Hepatocyte (in vitro differentiated cells): ENCODE measurements around the gene NOTCH1. TPM values are rescaled to one million over a fixed set of nuclear protein-coding genes. Genes with fewer than 3 reads are reported as not detected.

Source experiments
- DNase-seq: peaks from one replicate; pipeline ENCODE4 v3.0.0-alpha.2; 2016; ENCODE audit warnings: low spot score
- H2AFZ ChIP-seq: fragments of 200-600 bp; sonication (generic); 2 replicates; pipeline ENCODE4 v1.6.0; 2016; ENCODE audit warnings: antibody characterized with exemption, mild to moderate bottlenecking
- H3K27ac ChIP-seq: fragments of 200-600 bp; sonication (generic); 2 replicates; pipeline ENCODE4 v1.5.1; 2016; ENCODE audit warnings: mild to moderate bottlenecking
- H3K27me3 ChIP-seq: fragments of 200-600 bp; sonication (generic); 2 replicates; pipeline ENCODE4 v1.6.1; 2016
- H3K36me3 ChIP-seq: fragments of 200-600 bp; sonication (generic); replicated peaks from 2 replicates; pipeline ENCODE4 v1.5.1; 2016; ENCODE audit warnings: low read depth; ENCODE audit not compliant: insufficient read depth
- H3K4me1 ChIP-seq: fragments of 200-600 bp; sonication (generic); 2 replicates; pipeline ENCODE4 v1.5.1; 2016; ENCODE audit warnings: mild to moderate bottlenecking, moderate library complexity; ENCODE audit not compliant: insufficient read depth
- H3K4me2 ChIP-seq: fragments of 200-600 bp; sonication (generic); 2 replicates; pipeline ENCODE4 v1.6.0; 2016
- H3K4me3 ChIP-seq: fragments of 200-600 bp; sonication (generic); 2 replicates; pipeline ENCODE4 v1.5.1; 2016; ENCODE audit warnings: mild to moderate bottlenecking
- H3K79me2 ChIP-seq: fragments of 200-600 bp; sonication (generic); 2 replicates; pipeline ENCODE4 v1.6.0; 2017; ENCODE audit warnings: mild to moderate bottlenecking
- H3K9me2 ChIP-seq: fragments of 200-600 bp; sonication (generic); replicated peaks from 2 replicates; pipeline ENCODE4 v1.6.0; 2017; ENCODE audit warnings: mild to moderate bottlenecking; ENCODE audit not compliant: insufficient read depth
- H3K9me3 ChIP-seq: fragments of 200-600 bp; sonication (generic); 2 replicates; pipeline ENCODE4 v1.5.1; 2016; ENCODE audit warnings: low read depth, mild to moderate bottlenecking
- H4K20me1 ChIP-seq: fragments of 200-600 bp; sonication (generic); 2 replicates; pipeline ENCODE4 v1.6.0; 2016; ENCODE audit warnings: mild to moderate bottlenecking; ENCODE audit not compliant: insufficient read depth, poor library complexity, severe bottlenecking
- EZH2 ChIP-seq: fragments of 200-600 bp; sonication (generic); IDR thresholded peaks from 2 replicates; pipeline ENCODE4 v1.6.1; 2016; ENCODE audit warnings: antibody characterized with exemption, mild to moderate bottlenecking, borderline replicate concordance
- EZH2phosphoT487 ChIP-seq: fragments of 200-600 bp; sonication (generic); IDR thresholded peaks from one replicate; pipeline ENCODE4 v1.6.1; 2018; ENCODE audit warnings: antibody characterized with exemption, mild to moderate bottlenecking, low read depth, moderate library complexity; ENCODE audit not compliant: unreplicated experiment, severe bottlenecking
- WGBS: methylation state at CpG from one replicate; pipeline ENCODE4 v1.1.6; 2016; ENCODE audit warnings: low lambda C conversion rate; ENCODE audit errors: missing lambda C conversion rate; 5-methylcytosine and 5-hydroxymethylcytosine counted together
- polyA plus RNA-seq: library from polyadenylated mRNA; unstranded; fragments of >200 nt; fragmentation: Nextera tagmentation; extraction: Ambion mirVana; gene quantifications from 2 replicates; pipeline ENCODE4 v1.2.1, GENCODE V29; 2016
- total RNA-seq: library from RNA; depleted of rRNA; stranded (reverse); fragments of >200 nt; gene quantifications from 2 replicates; pipeline ENCODE4 v1.2.3, GENCODE V29; 2014
- TF ChIP-seq, protein P1 (sequence below): fragments of 200-600 bp; sonication (generic); IDR thresholded peaks from 2 replicates; pipeline ENCODE4 v1.5.1; 2016; ENCODE audit warnings: antibody characterized with exemption, mild to moderate bottlenecking; ENCODE audit not compliant: poor library complexity

NOTCH1 gene
- total and polyA plus RNA-seq, 2 experiments from 2014 or later: 5.3 to 6.5 TPM

DNA sequence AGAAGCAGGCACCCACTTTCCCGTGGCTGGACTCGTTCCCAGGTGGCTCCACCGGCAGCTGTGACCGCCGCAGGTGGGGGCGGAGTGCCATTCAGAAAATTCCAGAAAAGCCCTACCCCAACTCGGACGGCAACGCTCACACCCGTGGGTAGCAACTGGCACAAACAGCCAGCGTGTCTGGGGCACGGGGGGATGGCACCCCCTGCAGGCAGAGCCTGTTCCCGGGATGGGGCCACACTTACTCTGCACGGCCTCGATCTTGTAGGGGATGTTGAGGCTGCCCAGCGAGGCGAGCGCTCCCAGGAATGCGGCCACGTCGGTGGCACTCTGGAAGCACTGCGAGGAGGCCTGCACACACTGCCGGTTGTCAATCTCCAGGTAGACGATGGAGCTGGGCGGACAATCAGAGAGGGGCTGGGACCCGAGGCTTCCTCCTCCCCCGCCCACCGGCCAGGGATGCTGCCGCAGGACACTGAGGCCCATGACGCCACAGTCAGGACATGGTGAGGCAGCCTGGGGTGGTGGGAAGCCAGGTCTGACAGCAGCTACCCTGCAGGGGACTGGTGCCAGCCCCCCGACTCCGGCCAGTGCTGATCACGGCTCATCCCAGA lies 42.8 kb downstream of the NOTCH1 start:
- Histone ChIP-seq H3K27me3 (no peaks in the 10 kb centered on the region), H3K36me3 (no peaks in the 10 kb centered on the region)
- WGBS: 92% methylated on average over 33 of the region's 33 CpGs

GRCh38 chr9:136502196-136502595 lies 43.7 kb downstream of the NOTCH1 start:
- Histone ChIP-seq H3K4me2 (no peak overlapping the region), H3K27me3 (no peaks in the 10 kb centered on the region), H3K9me2 (no peaks in the 10 kb centered on the region), H3K4me1 (no peaks in the 10 kb centered on the region), H3K36me3 (no peaks in the 10 kb centered on the region), H2AFZ (no peak overlapping the region), H3K4me3 (no peak overlapping the region), H3K9me3 (no peaks in the 10 kb centered on the region), H4K20me1 (no peaks in the 10 kb centered on the region), H3K79me2 (no peaks in the 10 kb centered on the region), H3K27ac (no peak overlapping the region)
- WGBS: 95% methylated on average over 30 of the region's 38 CpGs
- TF ChIP-seq EZH2: no peak
- TF ChIP-seq, protein P1, sequence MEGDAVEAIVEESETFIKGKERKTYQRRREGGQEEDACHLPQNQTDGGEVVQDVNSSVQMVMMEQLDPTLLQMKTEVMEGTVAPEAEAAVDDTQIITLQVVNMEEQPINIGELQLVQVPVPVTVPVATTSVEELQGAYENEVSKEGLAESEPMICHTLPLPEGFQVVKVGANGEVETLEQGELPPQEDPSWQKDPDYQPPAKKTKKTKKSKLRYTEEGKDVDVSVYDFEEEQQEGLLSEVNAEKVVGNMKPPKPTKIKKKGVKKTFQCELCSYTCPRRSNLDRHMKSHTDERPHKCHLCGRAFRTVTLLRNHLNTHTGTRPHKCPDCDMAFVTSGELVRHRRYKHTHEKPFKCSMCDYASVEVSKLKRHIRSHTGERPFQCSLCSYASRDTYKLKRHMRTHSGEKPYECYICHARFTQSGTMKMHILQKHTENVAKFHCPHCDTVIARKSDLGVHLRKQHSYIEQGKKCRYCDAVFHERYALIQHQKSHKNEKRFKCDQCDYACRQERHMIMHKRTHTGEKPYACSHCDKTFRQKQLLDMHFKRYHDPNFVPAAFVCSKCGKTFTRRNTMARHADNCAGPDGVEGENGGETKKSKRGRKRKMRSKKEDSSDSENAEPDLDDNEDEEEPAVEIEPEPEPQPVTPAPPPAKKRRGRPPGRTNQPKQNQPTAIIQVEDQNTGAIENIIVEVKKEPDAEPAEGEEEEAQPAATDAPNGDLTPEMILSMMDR: no peak
- TF ChIP-seq EZH2phosphoT487: no peak
- no peak for DNase-seq

More for the DNA sequence above, 42.8 kb downstream of the NOTCH1 start:
- Histone ChIP-seq H4K20me1 (no peaks in the 10 kb centered on the region), H3K9me2 (no peaks in the 10 kb centered on the region), H3K27ac (no peak overlapping the region), H3K4me1 (no peaks in the 10 kb centered on the region), H3K4me2 (no peak overlapping the region), H3K9me3 (no peaks in the 10 kb centered on the region), H3K4me3 (no peak overlapping the region), H2AFZ (no peak overlapping the region), H3K79me2 (no peaks in the 10 kb centered on the region)
- TF ChIP-seq EZH2phosphoT487: no peak
- TF ChIP-seq, protein P1: no peak
- TF ChIP-seq EZH2: no peak
- DNase-seq: no peak

- Histone ChIP-seq H3K36me3 (no peaks in the 10 kb centered on the region), H3K4me2 (no peak overlapping the region)
Measured at GRCh38 chr9:136501686-136502085, 44.2 kb downstream of the NOTCH1 start.

More at GRCh38 chr9:136501686-136502085, 44.2 kb downstream of the NOTCH1 start:
- Histone ChIP-seq H4K20me1 (no peaks in the 10 kb centered on the region), H3K27ac (no peak overlapping the region), H3K27me3 (no peaks in the 10 kb centered on the region), H3K4me1 (no peaks in the 10 kb centered on the region), H2AFZ (no peak overlapping the region), H3K9me3 (no peaks in the 10 kb centered on the region), H3K4me3 (no peak overlapping the region), H3K9me2 (no peaks in the 10 kb centered on the region), H3K79me2 (no peaks in the 10 kb centered on the region)
- no peak for DNase-seq
- TF ChIP-seq EZH2 (no peak), EZH2phosphoT487 (no peak)
- TF ChIP-seq, protein P1: no peak
- over 99% methylated on average over 20 of the region's 23 CpGs for WGBS
